K562 (cell line): ENCODE measurements around the gene SLC22A4. TPM values are rescaled to one million over a fixed set of nuclear protein-coding genes. Genes with fewer than 3 reads are reported as not detected.

Experiments
- BCLAF1 ChIP-seq, 2 experiments: fragments of 450-650 bp in 1 of 2; IDR thresholded peaks; 2 replicates each; pipeline ENCODE4 v1.6.1; 2011 to 2017; ENCODE audit warnings: low read depth in 2 of 2, antibody characterized with exemption in 1 of 2, borderline replicate concordance in 1 of 2, low read length in 1 of 2, mild to moderate bottlenecking in 1 of 2, mixed read lengths in 1 of 2; ENCODE audit not compliant: control insufficient read depth in 1 of 2
- DIDO1 ChIP-seq: fragments of 450-650 bp; IDR thresholded peaks from 2 replicates; pipeline ENCODE4 v1.6.1; 2016; ENCODE audit warnings: low read depth, missing biosample characterization, missing genetic modification characterization
- FIP1L1 ChIP-seq: fragments of 200-400 bp; formaldehyde crosslinking; IDR thresholded peaks from 2 replicates; pipeline ENCODE4 v1.6.1; 2018; ENCODE audit warnings: mild to moderate bottlenecking, low read depth, low read length; ENCODE audit not compliant: poor library complexity, severe bottlenecking
- HNRNPLL ChIP-seq: fragments of 200-400 bp; formaldehyde crosslinking; IDR thresholded peaks from 2 replicates; pipeline ENCODE4 v1.6.1; 2017; ENCODE audit warnings: low read length, low read depth, mild to moderate bottlenecking; ENCODE audit not compliant: poor library complexity, severe bottlenecking
- HOXB6 ChIP-seq: fragments of 250-450 bp; sonication (Bioruptor Pico); IDR thresholded peaks from 2 replicates; pipeline ENCODE4 v1.5.1; 2022; ENCODE audit warnings: mild to moderate bottlenecking, borderline replicate concordance
- LCOR ChIP-seq: sonication (generic); formaldehyde crosslinking; IDR thresholded peaks from 2 replicates; pipeline ENCODE4 v1.8.0; 2022; ENCODE audit warnings: mild to moderate bottlenecking, missing genetic modification reagents
- MCM2 ChIP-seq: fragments of 450-650 bp; IDR thresholded peaks from 2 replicates; pipeline ENCODE4 v1.6.1; 2017; ENCODE audit warnings: low read depth, mild to moderate bottlenecking
- MEF2D ChIP-seq: conservative IDR thresholded peaks from 2 replicates; pipeline ENCODE4 v1.6.1; 2016; ENCODE audit warnings: low read depth, missing genetic modification characterization, missing compliant biosample characterization
- NCOA1 ChIP-seq: fragments of 450-650 bp; IDR thresholded peaks from 2 replicates; pipeline ENCODE4 v1.6.1; 2016; ENCODE audit warnings: low read depth
- NEUROD1 ChIP-seq: fragments of 150-350 bp; IDR thresholded peaks from 2 replicates; pipeline ENCODE4 v1.6.1; 2014; ENCODE audit warnings: borderline replicate concordance, low read length, low read depth; ENCODE audit not compliant: partially characterized antibody
- NR2C1 ChIP-seq, 2 experiments: fragments of 450-650 bp; IDR thresholded peaks; 2 replicates each; pipeline ENCODE4 v1.6.1; 2017; ENCODE audit warnings: mild to moderate bottlenecking in 2 of 2, antibody characterized with exemption in 1 of 2, inconsistent platforms in 1 of 2, missing compliant biosample characterization in 1 of 2, missing genetic modification characterization in 1 of 2
- NR4A1 ChIP-seq, 2 experiments: fragments of 250-450 bp in 1 of 2; fragments of 450-650 bp in 1 of 2; sonication (Bioruptor Pico) in 1 of 2; IDR thresholded peaks; 2 replicates each; pipeline versions ENCODE4 v1.4.0 to v1.6.1; 2016 to 2020; ENCODE audit warnings: mild to moderate bottlenecking in 2 of 2, missing compliant biosample characterization in 1 of 2, missing genetic modification characterization in 1 of 2, moderate library complexity in 1 of 2
- RBM39 ChIP-seq: fragments of 200-400 bp; formaldehyde crosslinking; optimal IDR thresholded peaks from 2 replicates; pipeline ENCODE3; 2018; ENCODE audit warnings: low read depth, low read length
- SNIP1 ChIP-seq: fragments of 450-650 bp; IDR thresholded peaks from 2 replicates; pipeline ENCODE4 v1.7.1; 2017; ENCODE audit warnings: low read depth, mild to moderate bottlenecking
- SOX6 ChIP-seq: fragments of 450-650 bp; IDR thresholded peaks from 2 replicates; pipeline ENCODE4 v1.6.1; 2014; ENCODE audit warnings: mild to moderate bottlenecking
- TRIM25 ChIP-seq: fragments of 450-650 bp; IDR thresholded peaks from 2 replicates; pipeline ENCODE4 v1.7.0; 2016; ENCODE audit warnings: borderline replicate concordance
- ZNF707 ChIP-seq: fragments of 250-450 bp; sonication (Bioruptor Pico); conservative IDR thresholded peaks from 2 replicates; pipeline ENCODE4 v1.8.0; 2022; ENCODE audit warnings: inconsistent platforms, mild to moderate bottlenecking, moderate library complexity
- polyA plus RNA-seq, 8 experiments: library from polyadenylated mRNA; depleted of rRNA in 4 of 8; stranded (reverse) in 5 of 8; unstranded in 3 of 8; fragments of >200 nt; fragmentation: Nextera tagmentation in 2 of 8; fragmentation: Illumina TruSeq in 1 of 8; extraction: Ambion mirVana in 2 of 8; extraction: Trizol in 1 of 8; gene quantifications; 2 replicates each; pipeline versions ENCODE4 v1.2.1 to v1.2.3, GENCODE V29; 2011 to 2014; ENCODE audit warnings: inconsistent platforms in 1 of 8, missing spikeins in 1 of 8
- total RNA-seq, 7 experiments: library from RNA; depleted of rRNA in 6 of 7; stranded (reverse); fragments of >200 nt in 6 of 7; fragmentation: Illumina TruSeq in 2 of 7; extraction: Trizol in 2 of 7; gene quantifications; 2 replicates each; pipeline versions ENCODE4 v1.2.1 to v1.2.3, GENCODE V29; 2011 to 2021; ENCODE audit warnings: low replicate concordance in 1 of 7
- TF ChIP-seq, protein P1 (sequence below): sonication (generic); formaldehyde crosslinking; IDR thresholded peaks from 2 replicates; pipeline ENCODE4 v1.8.1; 2023; ENCODE audit warnings: mild to moderate bottlenecking, missing genetic modification reagents

Gene SLC22A4
- total and polyA plus RNA-seq, 9 of the 15 experiments (the other 6 are each of a cell fraction or from before 2014, with no cell fraction given), result 2.7 to 9.5 (median 6.2) TPM

GRCh38 chr5:132293066-132293991, 865 bp upstream of the SLC22A4 start (continued):
- TF ChIP-seq TRIM25 (no peak), DIDO1 (peak; percentile 12; the same call in 1 of the 2 replicates), SOX6 (peak; percentile 54; the same call in 1 of the 2 replicates), BCLAF1 (IDR thresholded peaks at IDR 0.05; ENCODE audit: borderline replicate concordance in 1 of 2, control insufficient read depth in 1 of 2, low read depth in 2 of 2, low read length in 1 of 2) (0 out of 4 replicates have a peak, but pooled peaks of 1 of the 2 experiments have one; percentile 30), NR2C1 (IDR thresholded peaks at IDR 0.05) (no peak), NR2C1 (tag; IDR thresholded peaks at IDR 0.05) (peak; percentile 54), NR4A1 (CRISPR knock-in tag; IDR thresholded peaks at IDR 0.05) (no peak), NR4A1 (tag; IDR thresholded peaks at IDR 0.05) (peak; percentile 64), NCOA1 (peak; percentile 37; the same call in 1 of the 2 replicates), ZNF707 (CRISPR knock-in tag) (0 out of 2 replicates have a peak, but pooled peaks have one; percentile 38), RBM39 (no peak), HOXB6 (CRISPR knock-in tag) (no peak), NEUROD1 (peak; percentile 14), HNRNPLL (peak; percentile 12), SNIP1 (no peak), LCOR (CRISPR knock-in tag) (peak; percentile 83), MCM2 (no peak), MEF2D (tag) (peak; percentile 40; the same call in 1 of the 2 replicates), FIP1L1 (peak; percentile 82)
- TF ChIP-seq, protein P1, sequence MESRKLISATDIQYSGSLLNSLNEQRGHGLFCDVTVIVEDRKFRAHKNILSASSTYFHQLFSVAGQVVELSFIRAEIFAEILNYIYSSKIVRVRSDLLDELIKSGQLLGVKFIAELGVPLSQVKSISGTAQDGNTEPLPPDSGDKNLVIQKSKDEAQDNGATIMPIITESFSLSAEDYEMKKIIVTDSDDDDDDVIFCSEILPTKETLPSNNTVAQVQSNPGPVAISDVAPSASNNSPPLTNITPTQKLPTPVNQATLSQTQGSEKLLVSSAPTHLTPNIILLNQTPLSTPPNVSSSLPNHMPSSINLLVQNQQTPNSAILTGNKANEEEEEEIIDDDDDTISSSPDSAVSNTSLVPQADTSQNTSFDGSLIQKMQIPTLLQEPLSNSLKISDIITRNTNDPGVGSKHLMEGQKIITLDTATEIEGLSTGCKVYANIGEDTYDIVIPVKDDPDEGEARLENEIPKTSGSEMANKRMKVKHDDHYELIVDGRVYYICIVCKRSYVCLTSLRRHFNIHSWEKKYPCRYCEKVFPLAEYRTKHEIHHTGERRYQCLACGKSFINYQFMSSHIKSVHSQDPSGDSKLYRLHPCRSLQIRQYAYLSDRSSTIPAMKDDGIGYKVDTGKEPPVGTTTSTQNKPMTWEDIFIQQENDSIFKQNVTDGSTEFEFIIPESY (CRISPR knock-in tag), result 0 out of 2 replicates have a peak, but pooled peaks have one; percentile 72
